Rectal smooth muscle tissue (tissue), 1 donor: ENCODE data around the gene CPEB1.

Experiments used
- H3K27ac ChIP-seq: one replicate; pipeline ENCODE4 v1.7.0; 2013; ENCODE audit warnings: low read depth, low read length, inconsistent platforms
- H3K27me3 ChIP-seq: one replicate; pipeline ENCODE4 v1.7.0; 2013; ENCODE audit warnings: low read length; ENCODE audit not compliant: control insufficient read depth, insufficient read depth
- H3K36me3 ChIP-seq: one replicate; pipeline ENCODE4 v1.7.0; 2013; ENCODE audit warnings: low read length; ENCODE audit not compliant: control insufficient read depth, insufficient read depth
- H3K4me1 ChIP-seq: one replicate; pipeline ENCODE4 v1.7.0; 2013; ENCODE audit warnings: low read length; ENCODE audit not compliant: control insufficient read depth, insufficient read depth
- H3K4me3 ChIP-seq: one replicate; pipeline ENCODE4 v1.7.0; 2013; ENCODE audit warnings: low read length
- H3K9ac ChIP-seq: one replicate; pipeline ENCODE4 v1.7.0; 2013; ENCODE audit warnings: low read length

The CPEB1 gene

DNA sequence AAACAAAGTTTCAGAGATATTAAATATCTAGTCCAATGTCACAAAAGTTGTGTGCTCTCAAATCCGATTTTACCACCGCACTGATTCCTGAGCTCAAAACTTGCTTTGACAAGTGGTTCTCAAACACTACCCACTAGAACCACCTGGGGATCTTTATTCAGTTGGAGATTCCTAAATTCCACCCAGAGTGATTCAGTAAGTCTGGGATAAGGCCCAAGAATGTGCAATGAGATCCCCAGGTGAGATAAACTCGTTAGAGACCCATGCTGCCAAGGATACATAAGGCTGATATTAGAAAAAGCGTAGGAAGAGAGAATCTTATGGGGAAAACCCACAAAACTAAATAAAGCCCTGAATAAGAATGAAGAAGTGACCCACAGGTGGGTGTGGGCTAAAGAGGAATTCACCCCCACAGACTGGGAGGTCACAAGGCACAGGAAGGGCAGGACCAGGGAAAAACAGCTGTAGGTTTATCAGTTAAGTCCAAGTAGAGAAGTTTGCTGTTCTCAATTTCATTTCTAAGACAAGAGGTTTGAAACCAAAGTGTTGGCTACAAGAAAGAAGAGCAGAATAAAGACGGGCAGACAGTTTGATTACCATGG is 95.4 kb downstream of the CPEB1 start:
- Histone ChIP-seq H3K27me3 (no peaks in the 10 kb centered on the region), H3K4me1 (no peaks in the 10 kb centered on the region), H3K27ac (no peak overlapping the region), H3K36me3 (peaks cover 2% of the 10 kb centered on the region), H3K9ac (no peak overlapping the region), H3K4me3 (no peak overlapping the region)

DNA sequence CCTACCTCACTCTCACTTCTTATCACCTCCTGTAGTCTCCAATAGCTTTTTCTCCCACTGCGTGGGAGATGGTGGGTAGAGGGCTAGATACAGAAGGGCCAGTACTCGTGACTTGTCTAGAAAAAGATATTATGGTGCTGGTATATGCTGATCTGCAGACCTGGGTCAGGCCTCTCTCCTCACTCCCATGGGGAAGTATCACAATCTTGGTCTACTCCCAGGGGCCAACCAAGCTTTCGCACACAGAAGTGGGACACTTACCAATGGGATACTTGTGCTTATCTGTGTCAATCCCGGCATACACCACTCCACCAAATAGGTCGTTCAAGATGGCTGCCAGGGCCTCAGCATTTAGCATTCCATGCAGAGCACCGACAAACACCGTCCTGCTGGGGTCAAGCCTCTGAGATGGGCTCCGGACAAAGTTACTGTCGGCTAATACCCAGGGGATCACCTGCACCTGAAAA is 97.9 kb downstream of the CPEB1 start:
- H3K4me3 ChIP-seq, result no peak overlapping the region
- peaks cover 2% of the 10 kb centered on the region for H3K36me3 ChIP-seq
- H3K27ac ChIP-seq, result no peak overlapping the region
- no peaks in the 10 kb centered on the region for H3K27me3 ChIP-seq
- no peak overlapping the region for H3K9ac ChIP-seq
- H3K4me1 ChIP-seq, result no peaks in the 10 kb centered on the region

DNA sequence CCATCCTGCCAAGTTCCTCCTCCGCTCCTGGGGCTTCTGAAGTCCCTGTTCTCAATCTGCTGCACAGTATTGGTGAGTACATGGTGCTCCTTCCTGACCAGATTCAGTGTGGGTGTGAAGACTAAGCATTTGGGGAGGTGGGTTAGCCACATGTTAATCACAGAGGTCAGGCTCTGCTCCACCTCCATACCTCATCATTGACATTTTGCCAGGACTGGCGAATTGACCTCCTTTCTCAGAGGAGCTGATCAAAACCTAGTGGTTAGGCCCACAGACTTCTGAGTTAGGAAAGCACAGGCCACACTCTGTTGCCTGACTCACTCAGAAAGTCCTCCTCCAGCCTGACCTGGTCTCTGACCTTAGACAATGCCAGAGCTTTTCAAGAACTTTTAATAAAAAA is 98.5 kb downstream of the CPEB1 start:
- peaks cover 2% of the 10 kb centered on the region for H3K36me3 ChIP-seq
- no peak overlapping the region for H3K4me3 ChIP-seq
- no peaks in the 10 kb centered on the region for H3K27me3 ChIP-seq
- H3K4me1 ChIP-seq, result no peaks in the 10 kb centered on the region
- no peak overlapping the region for H3K27ac ChIP-seq
- H3K9ac ChIP-seq, result no peak overlapping the region

DNA sequence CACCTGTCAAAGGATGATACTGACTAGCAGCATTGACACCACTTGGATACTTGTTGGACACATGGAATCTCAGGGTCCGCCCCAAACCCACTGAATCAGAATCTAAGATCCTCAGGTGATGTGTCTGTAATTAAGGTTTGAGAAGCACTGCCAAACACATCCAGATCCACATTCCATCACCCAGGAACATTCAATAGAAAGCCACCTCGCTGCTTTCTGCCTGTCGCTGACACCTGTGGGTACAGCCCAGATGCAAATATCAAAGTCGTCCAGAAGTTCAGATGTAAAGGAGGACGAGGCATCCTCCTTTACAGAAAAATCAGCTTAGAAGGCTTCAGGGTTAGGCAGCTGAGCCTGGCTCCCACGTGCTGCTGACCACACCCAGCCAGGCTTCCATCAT is 101.7 kb downstream of the CPEB1 start:
- H3K27me3 ChIP-seq, result no peaks in the 10 kb centered on the region
- no peak overlapping the region for H3K9ac ChIP-seq
- H3K4me1 ChIP-seq, result peaks cover 5% of the 10 kb centered on the region
- H3K27ac ChIP-seq, result no peak overlapping the region
- no peaks in the 10 kb centered on the region for H3K36me3 ChIP-seq
- H3K4me3 ChIP-seq, result no peak overlapping the region

DNA sequence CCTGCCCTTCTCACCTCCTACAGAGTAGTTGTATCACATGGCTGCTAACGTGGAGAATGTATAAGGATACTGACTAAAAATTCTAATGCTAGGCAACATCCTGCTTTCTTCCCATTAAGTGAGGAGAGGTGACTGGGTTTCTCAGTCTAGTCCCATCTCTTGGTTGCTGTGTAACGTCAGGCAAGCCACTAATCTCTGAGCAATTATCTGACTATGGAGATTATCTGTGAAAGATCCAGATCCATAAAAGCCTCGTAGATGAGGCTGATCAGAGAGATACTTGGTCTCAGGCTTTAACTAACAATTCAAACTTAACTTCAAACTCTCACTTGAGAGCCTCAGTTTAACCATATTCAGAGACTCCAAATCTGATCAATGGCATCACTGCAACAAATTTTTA is 102.2 kb downstream of the CPEB1 start:
- peaks cover 5% of the 10 kb centered on the region for H3K4me1 ChIP-seq
- H3K36me3 ChIP-seq, result no peaks in the 10 kb centered on the region
- no peaks in the 10 kb centered on the region for H3K27me3 ChIP-seq
- no peak overlapping the region for H3K9ac ChIP-seq
- no peak overlapping the region for H3K27ac ChIP-seq
- no peak overlapping the region for H3K4me3 ChIP-seq

DNA sequence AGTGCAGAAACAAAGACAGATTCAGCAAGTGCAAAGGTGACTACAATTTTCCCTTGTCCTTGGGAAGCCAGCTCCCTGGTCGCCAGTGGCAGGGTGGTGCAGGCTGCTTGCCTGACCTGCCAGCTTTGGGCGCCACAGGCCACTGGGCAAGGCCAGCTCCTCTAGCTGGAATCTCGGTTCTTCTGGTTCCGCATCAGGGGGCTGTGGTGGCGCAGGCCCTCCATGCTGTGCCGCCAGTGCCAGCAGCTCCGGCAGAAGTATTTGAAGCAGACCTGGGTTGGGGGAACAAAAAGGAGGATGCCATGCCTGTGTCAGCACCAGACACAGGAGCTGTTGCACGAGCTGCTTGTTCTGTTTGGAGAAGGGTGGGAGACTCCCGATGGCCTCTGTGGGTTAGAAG is 102.7 kb downstream of the CPEB1 start:
- Histone ChIP-seq H3K36me3 (no peaks in the 10 kb centered on the region), H3K9ac (no peak overlapping the region), H3K27me3 (no peaks in the 10 kb centered on the region), H3K27ac (no peak overlapping the region), H3K4me1 (peaks cover 6% of the 10 kb centered on the region), H3K4me3 (no peak overlapping the region)

DNA sequence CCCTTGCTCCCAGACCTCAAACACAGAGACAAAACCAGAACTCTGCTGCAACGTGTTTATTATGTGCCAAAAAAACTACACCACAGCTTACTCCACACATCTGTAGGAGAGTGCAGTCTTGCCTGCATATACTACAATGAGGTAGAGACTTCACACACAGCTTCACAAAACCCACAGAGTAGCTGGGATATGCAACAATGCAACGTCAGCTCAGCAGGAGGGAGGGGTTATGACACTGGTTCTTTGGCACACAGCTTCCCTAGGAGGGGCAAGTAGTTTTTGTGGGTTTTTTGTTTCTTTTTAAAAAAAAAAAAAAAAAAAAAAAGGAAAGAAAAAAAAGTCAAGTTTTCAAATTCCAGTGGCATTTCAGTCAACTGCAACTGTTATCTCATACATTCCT is 104.0 kb downstream of the CPEB1 start:
- H3K9ac ChIP-seq, result no peak overlapping the region
- peaks cover 9% of the 10 kb centered on the region for H3K4me1 ChIP-seq
- H3K27ac ChIP-seq, result no peak overlapping the region
- no peaks in the 10 kb centered on the region for H3K27me3 ChIP-seq
- no peak overlapping the region for H3K4me3 ChIP-seq
- H3K36me3 ChIP-seq, result peaks cover 5% of the 10 kb centered on the region

DNA sequence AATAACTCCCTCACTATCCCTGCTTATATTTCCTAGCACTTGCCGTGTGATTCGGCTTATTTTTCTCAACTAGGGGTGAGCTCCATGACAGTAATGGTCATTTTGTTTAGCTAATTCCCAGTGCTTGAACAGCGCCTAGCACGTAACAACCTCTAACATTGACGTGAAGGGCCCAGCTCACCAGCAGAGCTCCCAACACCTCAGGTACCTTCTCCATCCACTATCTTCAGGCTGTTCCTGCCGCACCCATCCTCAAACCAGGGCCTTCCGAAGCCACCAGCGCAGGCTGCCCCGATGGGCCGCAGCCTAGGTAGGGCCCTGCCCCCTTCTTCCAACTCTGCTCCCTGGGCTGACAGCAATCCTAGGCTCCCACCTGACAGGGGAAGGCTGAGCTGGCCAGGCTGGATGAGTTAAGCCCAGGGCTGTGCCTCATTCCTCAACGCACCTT is 106.2 kb downstream of the CPEB1 start:
- peak overlapping the region; percentile 87 for H3K27ac ChIP-seq
- H3K4me1 ChIP-seq, result peaks cover 9% of the 10 kb centered on the region
- H3K9ac ChIP-seq, result peak overlapping the region; percentile 50
- no peaks in the 10 kb centered on the region for H3K27me3 ChIP-seq
- peak overlapping the region; percentile 97 for H3K4me3 ChIP-seq
- H3K36me3 ChIP-seq, result peaks cover 22% of the 10 kb centered on the region

DNA sequence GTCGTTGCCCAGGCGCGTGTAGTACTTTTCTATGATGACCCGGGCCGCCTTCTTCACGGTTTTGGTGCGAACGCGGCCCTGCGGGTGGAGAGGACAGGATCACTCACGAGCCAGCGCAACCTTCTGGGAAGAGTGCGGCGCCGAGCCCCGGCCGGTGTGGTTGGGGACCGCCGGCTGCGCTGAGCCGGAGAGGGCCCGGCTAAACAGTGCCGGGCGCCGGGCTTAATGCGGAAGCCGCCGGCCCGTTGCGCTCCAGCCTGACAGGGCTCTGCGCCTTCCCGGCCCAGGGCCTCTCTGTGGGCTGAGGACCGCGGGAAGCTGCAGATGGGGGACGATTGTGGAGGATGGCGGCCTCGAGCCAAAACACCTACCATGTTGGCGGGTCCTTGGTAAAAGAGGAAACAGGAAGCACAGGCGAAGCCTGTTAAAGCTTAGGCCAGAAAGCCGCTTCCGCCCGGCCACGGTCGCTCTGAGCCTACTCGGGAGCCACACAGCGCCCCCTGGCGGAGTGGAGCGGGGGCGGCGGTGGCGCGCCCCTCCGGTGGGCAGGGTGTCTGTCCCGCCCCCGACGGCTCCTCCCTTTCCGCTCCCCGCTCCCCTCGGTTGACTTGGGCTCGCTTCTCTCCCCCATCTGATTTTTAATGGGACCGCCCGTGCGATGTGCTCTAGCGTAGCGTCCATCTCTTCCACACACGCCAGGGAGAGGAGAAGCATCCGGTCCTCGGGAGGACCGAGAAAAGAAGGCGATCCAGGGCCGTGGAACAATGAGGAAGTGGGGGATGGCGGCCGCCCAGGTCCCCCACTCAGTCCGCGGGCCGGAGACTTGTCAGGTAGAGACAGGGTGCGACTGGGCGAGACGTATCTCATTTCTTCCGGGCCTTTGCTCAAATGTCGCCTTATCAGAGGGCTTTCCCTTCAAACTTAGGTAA is 106.8 kb downstream of the CPEB1 start, which contains the start of gene RPS17:
Gene RPS17, minus strand, starts transcription at position 403 of the 929 bp plus-strand sequence. Its CDS starts 29 bp downstream, at position 374.
- peaks cover 24% of the 10 kb centered on the region for H3K36me3 ChIP-seq
- H3K9ac ChIP-seq, result peak within 1 kb of the TSS; percentile 74
- peak within 1 kb of the TSS; percentile 87 for H3K27ac ChIP-seq
- no peaks in the 10 kb centered on the region for H3K27me3 ChIP-seq
- peaks cover 9% of the 10 kb centered on the region for H3K4me1 ChIP-seq
- H3K4me3 ChIP-seq, result peak within 1 kb of the TSS; percentile 97

DNA sequence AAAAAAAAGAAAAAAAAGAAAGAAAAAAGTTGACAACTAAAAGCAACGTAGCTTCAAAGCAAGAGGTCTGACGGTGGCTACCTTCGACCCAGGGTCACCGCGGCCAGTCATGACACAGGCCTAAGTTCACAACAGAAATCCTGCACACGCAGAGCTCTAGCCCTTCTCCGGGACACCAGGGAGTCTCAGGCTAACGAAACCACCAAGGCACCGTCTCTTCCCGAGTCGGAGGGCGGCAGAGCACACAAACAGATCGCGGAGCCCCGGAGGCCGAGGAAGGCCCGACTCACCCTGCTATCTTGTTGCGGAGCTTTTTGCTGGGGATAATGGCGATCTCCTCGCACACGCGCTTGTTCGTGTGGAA is 107.5 kb downstream of the CPEB1 start:
- Histone ChIP-seq H3K4me1 (peaks cover 9% of the 10 kb centered on the region), H3K4me3 (peak overlapping the region; percentile 97), H3K27ac (peak overlapping the region; percentile 84), H3K27me3 (no peaks in the 10 kb centered on the region), H3K9ac (peak overlapping the region; percentile 74), H3K36me3 (peaks cover 24% of the 10 kb centered on the region)

DNA sequence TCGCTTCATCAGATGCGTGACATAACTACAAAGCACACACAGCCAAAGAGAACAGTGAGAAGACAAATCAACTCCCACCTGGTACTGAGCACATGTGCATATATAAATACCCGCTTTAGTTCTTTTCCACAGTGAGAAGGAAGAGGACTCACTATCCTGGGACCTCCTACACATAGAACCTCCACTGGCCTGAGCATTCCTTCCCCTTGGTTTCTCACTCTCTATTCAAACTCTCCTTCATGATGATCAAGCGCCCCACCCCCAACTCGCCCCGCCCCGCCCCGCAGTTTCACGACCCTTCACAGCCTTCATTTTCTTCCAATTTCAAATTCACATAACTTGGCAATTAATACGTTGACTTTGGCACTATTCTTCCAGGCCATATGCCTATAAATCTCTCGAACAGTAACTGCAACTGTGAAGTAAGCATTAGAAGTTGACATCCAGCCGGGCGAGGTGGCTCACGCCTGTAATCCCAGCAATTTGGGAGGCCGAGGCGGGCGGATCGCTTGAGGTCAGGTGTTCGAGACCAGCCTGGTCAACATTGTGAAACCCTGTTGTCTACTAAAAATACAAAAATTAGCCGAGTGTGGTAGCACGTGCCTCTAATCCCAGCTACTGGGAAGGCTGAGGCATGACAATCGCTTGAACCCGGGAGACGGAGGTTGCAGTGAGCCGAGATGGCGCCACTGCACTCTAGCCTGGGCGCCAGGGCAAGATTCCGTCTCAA is 108.0 kb downstream of the CPEB1 start:
- peak overlapping the region; percentile 97 for H3K4me3 ChIP-seq
- peak overlapping the region; percentile 74 for H3K9ac ChIP-seq
- peaks cover 24% of the 10 kb centered on the region for H3K36me3 ChIP-seq
- peaks cover 9% of the 10 kb centered on the region for H3K4me1 ChIP-seq
- H3K27ac ChIP-seq, result peak overlapping the region; percentile 84
- H3K27me3 ChIP-seq, result no peaks in the 10 kb centered on the region

DNA sequence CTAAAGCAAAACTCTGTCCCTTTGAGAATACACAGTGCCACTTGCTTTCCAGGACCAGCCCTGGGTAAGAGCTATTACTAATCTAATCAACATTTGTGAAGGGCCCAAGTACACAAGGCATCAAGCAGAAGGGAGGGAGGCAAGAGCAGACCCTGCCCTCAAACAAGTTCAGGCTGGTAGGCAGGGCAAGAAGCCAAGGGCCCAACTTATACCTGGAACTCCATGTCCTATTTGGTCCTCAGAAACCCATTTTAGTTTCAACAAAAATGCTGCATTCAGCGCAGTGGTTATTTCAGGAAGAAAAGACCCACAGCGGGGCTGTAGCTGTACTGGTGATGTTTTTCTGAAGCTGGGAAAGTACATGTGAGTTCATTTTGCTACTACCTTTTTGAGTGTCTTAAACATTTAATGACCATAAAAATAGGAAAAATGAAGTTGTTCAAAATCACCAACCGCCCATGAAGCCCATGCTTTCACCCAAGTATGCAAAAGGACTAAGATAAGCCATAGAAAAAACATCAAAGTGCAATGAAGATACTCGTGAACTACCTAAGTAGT is 109.7 kb downstream of the CPEB1 start:
- Histone ChIP-seq H3K27ac (no peak overlapping the region), H3K4me3 (no peak overlapping the region), H3K9ac (no peak overlapping the region), H3K4me1 (peaks cover 9% of the 10 kb centered on the region), H3K27me3 (no peaks in the 10 kb centered on the region), H3K36me3 (peaks cover 24% of the 10 kb centered on the region)
